K562 (cell line): ENCODE measurements around the gene CALR3. TPM values are rescaled to one million over a fixed set of nuclear protein-coding genes. Genes with fewer than 3 reads are reported as not detected.

Source experiments
- ELK1 ChIP-seq: sonication (generic); formaldehyde crosslinking; IDR thresholded peaks from 2 replicates; pipeline ENCODE4 v1.8.1; 2022; ENCODE audit warnings: missing genetic modification reagents
- JUN ChIP-seq, 2 experiments: sonication (generic) in 1 of 2; formaldehyde crosslinking in 1 of 2; IDR thresholded peaks; 2 replicates each; pipeline versions ENCODE4 v1.6.1 to v1.8.0; 2012 to 2022; ENCODE audit warnings: borderline replicate concordance in 2 of 2, mild to moderate bottlenecking in 2 of 2, improper control_type of control experiment in 1 of 2, low read depth in 1 of 2, low read length in 1 of 2, missing genetic modification reagents in 1 of 2
- MGA ChIP-seq: fragments of 450-650 bp; IDR thresholded peaks from 2 replicates; pipeline ENCODE4 v1.6.1; 2016; ENCODE audit warnings: mild to moderate bottlenecking, moderate library complexity
- PTTG1 ChIP-seq: fragments of 450-650 bp; IDR thresholded peaks from 2 replicates; pipeline ENCODE4 v1.6.1; 2016; ENCODE audit warnings: low read depth, mild to moderate bottlenecking, missing genetic modification characterization, missing compliant biosample characterization
- SMAD2 ChIP-seq: fragments of 150-350 bp; IDR thresholded peaks from 2 replicates; pipeline ENCODE4 v1.6.1; 2014; ENCODE audit warnings: low read depth, mild to moderate bottlenecking, low read length
- TFAP4 ChIP-seq: sonication (generic); formaldehyde crosslinking; IDR thresholded peaks from 2 replicates; pipeline ENCODE4 v1.8.0; 2022; ENCODE audit warnings: missing genetic modification reagents, mild to moderate bottlenecking, moderate library complexity, borderline replicate concordance
- USF1 ChIP-seq: sonication (generic); formaldehyde crosslinking; IDR thresholded peaks from 2 replicates; pipeline ENCODE4 v1.9.0; 2022; ENCODE audit warnings: mild to moderate bottlenecking, missing genetic modification reagents
- ZNF133 ChIP-seq: fragments of 250-450 bp; sonication (Bioruptor Pico); IDR thresholded peaks from 2 replicates; pipeline ENCODE4 v1.4.0; 2020; ENCODE audit warnings: mild to moderate bottlenecking
- ZNF551 ChIP-seq: fragments of 250-450 bp; sonication (Bioruptor Pico); IDR thresholded peaks from 2 replicates; pipeline ENCODE4 v1.5.0; 2021; ENCODE audit warnings: mild to moderate bottlenecking, moderate library complexity
- polyA plus RNA-seq, 8 experiments: library from polyadenylated mRNA; depleted of rRNA in 4 of 8; stranded (reverse) in 5 of 8; unstranded in 3 of 8; fragments of >200 nt; fragmentation: Nextera tagmentation in 2 of 8; fragmentation: Illumina TruSeq in 1 of 8; extraction: Ambion mirVana in 2 of 8; extraction: Trizol in 1 of 8; gene quantifications; 2 replicates each; pipeline versions ENCODE4 v1.2.1 to v1.2.3, GENCODE V29; 2011 to 2014; ENCODE audit warnings: inconsistent platforms in 1 of 8, missing spikeins in 1 of 8
- total RNA-seq, 7 experiments: library from RNA; depleted of rRNA in 6 of 7; stranded (reverse); fragments of >200 nt in 6 of 7; fragmentation: Illumina TruSeq in 2 of 7; extraction: Trizol in 2 of 7; gene quantifications; 2 replicates each; pipeline versions ENCODE4 v1.2.1 to v1.2.3, GENCODE V29; 2011 to 2021; ENCODE audit warnings: low replicate concordance in 1 of 7
- TF ChIP-seq, protein P1 (sequence below): IDR thresholded peaks from 2 replicates; pipeline ENCODE4 v1.6.1; 2014; ENCODE audit warnings: antibody characterized with exemption

CALR3 gene
- total and polyA plus RNA-seq, 9 of the 15 experiments (the other 6 are each of a cell fraction or from before 2014, with no cell fraction given): 0.15 to 0.41 (median 0.22) TPM; not detected in 4

DNA sequence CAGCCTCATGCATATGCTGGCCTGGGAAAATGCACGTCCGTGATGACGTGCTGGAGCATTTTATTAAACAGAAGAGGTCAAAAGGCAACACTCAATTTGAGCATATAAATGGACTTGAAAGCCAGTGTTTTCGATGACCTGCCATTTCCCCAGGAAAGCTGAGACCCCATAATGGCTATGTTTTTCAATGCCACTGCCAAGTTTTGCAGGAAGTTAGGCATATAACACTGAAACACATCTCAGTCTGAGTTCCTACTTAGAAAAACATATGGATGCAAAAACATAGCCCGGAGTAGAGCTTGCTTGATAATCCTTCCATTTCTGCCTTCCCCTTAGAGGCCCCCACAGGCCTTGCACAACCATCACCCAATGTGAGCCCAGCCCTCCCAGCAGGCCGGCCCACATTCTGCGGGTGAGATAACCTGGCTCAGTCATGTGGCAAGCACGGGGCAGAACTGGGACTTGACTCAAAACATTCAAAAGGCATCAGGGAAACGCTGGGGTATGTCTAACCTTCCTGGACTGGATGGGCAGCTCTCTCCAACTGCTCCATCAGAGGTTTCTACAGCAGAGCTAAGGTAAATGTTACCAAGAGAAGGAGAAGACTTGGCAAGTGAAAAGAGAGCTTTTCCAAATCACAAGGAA is 49.1 kb downstream of the CALR3 start (continued):
- peak; percentile 90 for TF ChIP-seq MGA
- no peak for TF ChIP-seq PTTG1 (tag)
- no peak for TF ChIP-seq SMAD2
- TF ChIP-seq TFAP4: peak; percentile 69
- TF ChIP-seq, protein P1, sequence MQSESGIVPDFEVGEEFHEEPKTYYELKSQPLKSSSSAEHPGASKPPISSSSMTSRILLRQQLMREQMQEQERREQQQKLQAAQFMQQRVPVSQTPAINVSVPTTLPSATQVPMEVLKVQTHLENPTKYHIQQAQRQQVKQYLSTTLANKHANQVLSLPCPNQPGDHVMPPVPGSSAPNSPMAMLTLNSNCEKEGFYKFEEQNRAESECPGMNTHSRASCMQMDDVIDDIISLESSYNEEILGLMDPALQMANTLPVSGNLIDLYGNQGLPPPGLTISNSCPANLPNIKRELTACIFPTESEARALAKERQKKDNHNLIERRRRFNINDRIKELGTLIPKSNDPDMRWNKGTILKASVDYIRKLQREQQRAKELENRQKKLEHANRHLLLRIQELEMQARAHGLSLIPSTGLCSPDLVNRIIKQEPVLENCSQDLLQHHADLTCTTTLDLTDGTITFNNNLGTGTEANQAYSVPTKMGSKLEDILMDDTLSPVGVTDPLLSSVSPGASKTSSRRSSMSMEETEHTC: peak; percentile 70; the same call in 1 of the 2 replicates
- peak; percentile 71 for TF ChIP-seq USF1 (CRISPR knock-in tag)
- TF ChIP-seq ZNF133 (CRISPR knock-in tag): no peak
- no peak for TF ChIP-seq ELK1 (CRISPR knock-in tag)
- TF ChIP-seq ZNF551 (CRISPR knock-in tag): no peak
- TF ChIP-seq JUN (IDR thresholded peaks at IDR 0.05; ENCODE audit: borderline replicate concordance, low read depth, low read length): 0 out of 2 replicates have a peak, but pooled peaks have one; percentile 55
- TF ChIP-seq JUN (CRISPR knock-in tag; IDR thresholded peaks at IDR 0.05; ENCODE audit: borderline replicate concordance): no peak
